ENCODE results near the gene CDV3.

DNA sequence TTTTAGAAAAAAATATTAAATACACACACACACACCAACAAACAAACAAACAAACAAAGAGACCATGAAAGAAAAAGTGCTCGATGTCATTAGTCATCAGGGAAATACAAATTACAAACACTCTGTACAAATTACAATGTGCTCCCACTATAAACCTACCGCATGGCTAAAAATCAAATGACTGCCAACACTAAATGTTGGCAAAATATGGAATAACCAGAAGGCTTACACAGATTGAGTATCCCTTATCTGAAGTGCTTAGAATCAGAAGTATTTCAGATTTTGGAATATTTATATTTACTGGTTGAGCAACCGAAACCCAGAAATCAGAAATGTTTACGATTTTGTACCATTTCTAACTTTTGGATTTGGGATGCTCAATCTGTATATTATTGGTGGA, 33.4 kb downstream of the CDV3 start:
- TF ChIP-seq CC2D1A (IDR thresholded peaks at IDR 0.05) (no peak), EZH2 (IDR thresholded peaks at IDR 0.05; ENCODE audit: borderline replicate concordance, low read depth, low read length) (no peak), ZC3H4 (CRISPR knock-in tag; IDR thresholded peaks at IDR 0.05; ENCODE audit: borderline replicate concordance) (no peak), SMC3 (conservative IDR thresholded peaks at IDR 0.05; ENCODE audit: insufficient read depth, low read depth, low read length) (no peak)
- TF ChIP-seq, protein P1, sequence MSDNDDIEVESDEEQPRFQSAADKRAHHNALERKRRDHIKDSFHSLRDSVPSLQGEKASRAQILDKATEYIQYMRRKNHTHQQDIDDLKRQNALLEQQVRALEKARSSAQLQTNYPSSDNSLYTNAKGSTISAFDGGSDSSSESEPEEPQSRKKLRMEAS (CRISPR knock-in tag; IDR thresholded peaks at IDR 0.05): no peak
